ENCODE results near the gene TCEAL7. TPM values are rescaled to one million over a fixed set of nuclear protein-coding genes. Genes with fewer than 3 reads are reported as not detected.

Gene TCEAL7
- total RNA-seq, 1 experiment from 2014 or later = 0.20 TPM

- TF ChIP-seq SIN3A (IDR thresholded peaks at IDR 0.05; ENCODE audit: low read depth) (no peak), POLR2A (IDR thresholded peaks at IDR 0.05; ENCODE audit: borderline replicate concordance, extremely low read depth, insufficient read depth, insufficient read length) (no peak), FOSL1 (IDR thresholded peaks at IDR 0.05; ENCODE audit: low read depth) (no peak), YY1 (IDR thresholded peaks at IDR 0.05; ENCODE audit: extremely low read depth, insufficient replicate concordance, low read depth, low read length) (no peak), POLR2AphosphoS5 (IDR thresholded peaks at IDR 0.05; ENCODE audit: low read depth, low read length) (no peak), SRF (IDR thresholded peaks at IDR 0.05; ENCODE audit: low read depth) (no peak), JUND (IDR thresholded peaks at IDR 0.05) (no peak), ZNF274 (IDR thresholded peaks at IDR 0.05; ENCODE audit: low read depth, low read length) (no peak), TCF7L2 (IDR thresholded peaks at IDR 0.05; ENCODE audit: borderline replicate concordance, extremely low read depth, insufficient read depth, insufficient read length) (no peak)
- H3K4me3 ChIP-seq (replicated peaks in 1 of 2; ENCODE audit: low read depth in 1 of 2, low read length in 2 of 2) = no peak overlapping the region
- BruUV-seq (replicated peaks) = no TSS peak
- ATAC-seq (no peak), DNase-seq (ENCODE audit: low read depth, low spot score) (no peak)
- H2AFZ ChIP-seq (ENCODE audit: low read depth, low read length, poor library complexity, severe bottlenecking) = no peak overlapping the region
- ChIA-PET RAD21 (ENCODE audit: low non-redundant PET in 1 of 2, low total read pairs in 2 of 2, uncharacterized antibody in 2 of 2, unreplicated experiment in 2 of 2) (no interaction called here), CTCF (no interaction called here), POLR2A (no interaction called here)
- H3K9ac ChIP-seq (ENCODE audit: low read length) = no peak overlapping the region
- no peaks in the 10 kb centered on the region for H3K9me3 ChIP-seq (ENCODE audit: control insufficient read depth in 1 of 2, insufficient read depth in 1 of 2, low read depth in 1 of 2, low read length in 2 of 2)
- no peak overlapping the region for H3K4me2 ChIP-seq (ENCODE audit: low read length)
- no peaks in the 10 kb centered on the region for H3K27me3 ChIP-seq (ENCODE audit: insufficient read depth, low read length)
- H3K79me2 ChIP-seq (ENCODE audit: insufficient read depth, low read length) = peaks cover 9% of the 10 kb centered on the region
- H3K36me3 ChIP-seq (ENCODE audit: control insufficient read depth in 1 of 2, insufficient read depth in 2 of 2, low read length in 2 of 2) = no peaks in the 10 kb centered on the region
- H3K27ac ChIP-seq (ENCODE audit: low read depth, low read length) = no peak overlapping the region
- no peaks in the 10 kb centered on the region for H3K9me2 ChIP-seq (ENCODE audit: insufficient read depth)
- intact Hi-C loops (cut with micrococcal nuclease) = no loop called here
- no peaks in the 10 kb centered on the region for H4K20me1 ChIP-seq (ENCODE audit: insufficient read depth)
- H3K4me1 ChIP-seq (ENCODE audit: control insufficient read depth in 1 of 2, insufficient read depth in 2 of 2, low read length in 2 of 2) = peaks cover 2 to 16% of the 10 kb centered on the region in 2 experiments; a peak in 2 of 4 replicates
Measured at GRCh38 chrX:103372886-103373285, 42.8 kb downstream of the TCEAL7 start.

- RAD21 ChIA-PET (ENCODE audit: low non-redundant PET in 1 of 2, low total read pairs in 2 of 2, uncharacterized antibody in 2 of 2, unreplicated experiment in 2 of 2) = no interaction called here
- Histone ChIP-seq H3K4me2 (ENCODE audit: low read length) (no peak overlapping the region), H3K9me2 (ENCODE audit: insufficient read depth) (no peaks in the 10 kb centered on the region), H3K4me3 (replicated peaks in 1 of 2; ENCODE audit: low read depth in 1 of 2, low read length in 2 of 2) (no peak overlapping the region), H3K27ac (ENCODE audit: low read depth, low read length) (no peak overlapping the region), H3K4me1 (ENCODE audit: control insufficient read depth in 1 of 2, insufficient read depth in 2 of 2, low read length in 2 of 2) (peaks cover 2 to 16% of the 10 kb centered on the region in 2 experiments; a peak in 2 of 4 replicates), H3K9ac (ENCODE audit: low read length) (no peak overlapping the region), H3K79me2 (ENCODE audit: insufficient read depth, low read length) (peaks cover 9% of the 10 kb centered on the region), H2AFZ (ENCODE audit: low read depth, low read length, poor library complexity, severe bottlenecking) (no peak overlapping the region), H3K27me3 (ENCODE audit: insufficient read depth, low read length) (no peaks in the 10 kb centered on the region), H3K36me3 (ENCODE audit: control insufficient read depth in 1 of 2, insufficient read depth in 2 of 2, low read length in 2 of 2) (no peaks in the 10 kb centered on the region), H3K9me3 (ENCODE audit: control insufficient read depth in 1 of 2, insufficient read depth in 1 of 2, low read depth in 1 of 2, low read length in 2 of 2) (no peaks in the 10 kb centered on the region), H4K20me1 (ENCODE audit: insufficient read depth) (no peaks in the 10 kb centered on the region)
- CTCF ChIA-PET = no interaction called here
- DNase-seq (ENCODE audit: low read depth, low spot score) = no peak
- no TSS peak for BruUV-seq (replicated peaks)
- intact Hi-C loops (cut with micrococcal nuclease) = no loop called here
- TF ChIP-seq TCF7L2 (IDR thresholded peaks at IDR 0.05; ENCODE audit: borderline replicate concordance, extremely low read depth, insufficient read depth, insufficient read length) = no peak
- no peak for TF ChIP-seq EGR1 (IDR thresholded peaks at IDR 0.05; ENCODE audit: low read depth)
- TF ChIP-seq ATF3 (IDR thresholded peaks at IDR 0.05) = no peak
- TF ChIP-seq POLR2A (IDR thresholded peaks at IDR 0.05; ENCODE audit: borderline replicate concordance, extremely low read depth, insufficient read depth, insufficient read length) = no peak
- TF ChIP-seq POLR2AphosphoS5 (IDR thresholded peaks at IDR 0.05; ENCODE audit: low read depth, low read length) = no peak
- ATAC-seq = no peak
- POLR2A ChIA-PET = no interaction called here
Measured at GRCh38 chrX:103373581-103373980, 43.5 kb downstream of the TCEAL7 start.
